H1 (cell line): Measurements from ENCODE around the gene CPD.

Experiments
- ATF3 ChIP-seq: IDR thresholded peaks from 2 replicates; pipeline ENCODE4 v1.6.1; 2011; ENCODE audit warnings: low read depth, mild to moderate bottlenecking, low read length; ENCODE audit not compliant: insufficient read depth
- BCL11A ChIP-seq, 2 experiments: IDR thresholded peaks; one replicate each; pipeline ENCODE4 v1.6.1; 2011; ENCODE audit warnings: low read depth in 2 of 2, low read length in 2 of 2, mild to moderate bottlenecking in 2 of 2
- CTCF ChIP-seq, 3 experiments: IDR thresholded peaks; 1 replicate in 2 of 3; 2 replicates in 1 of 3; pipeline versions ENCODE4 v1.5.1 to v1.6.1; 2011; ENCODE audit warnings: low read length in 3 of 3, mild to moderate bottlenecking in 3 of 3, inconsistent platforms in 2 of 3, low read depth in 1 of 3, moderate library complexity in 1 of 3; ENCODE audit not compliant: insufficient read depth in 1 of 3; ENCODE audit errors: control extremely low read depth in 1 of 3
- EP300 ChIP-seq, 2 experiments: IDR thresholded peaks; 1 replicate in 1 of 2; 2 replicates in 1 of 2; pipeline ENCODE4 v1.6.1; 2011 to 2012; ENCODE audit warnings: low read depth in 2 of 2, low read length in 2 of 2, mild to moderate bottlenecking in 2 of 2, borderline replicate concordance in 1 of 2, inconsistent platforms in 1 of 2, moderate library complexity in 1 of 2
- JUND ChIP-seq: IDR thresholded peaks from 2 replicates; pipeline ENCODE4 v1.6.1; 2011; ENCODE audit warnings: mild to moderate bottlenecking, improper control_type of control experiment, low read length
- MAFK ChIP-seq: IDR thresholded peaks from 2 replicates; pipeline ENCODE4 v1.6.1; 2012; ENCODE audit warnings: low read depth, mild to moderate bottlenecking, improper control_type of control experiment, low read length
- MAX ChIP-seq: IDR thresholded peaks from 2 replicates; pipeline ENCODE4 v1.6.1; 2012; ENCODE audit warnings: inconsistent platforms
- POLR2AphosphoS5 ChIP-seq: IDR thresholded peaks from 2 replicates; pipeline ENCODE4 v1.6.1; 2011; ENCODE audit warnings: low read depth, low read length
- SP1 ChIP-seq: IDR thresholded peaks from 2 replicates; pipeline ENCODE4 v1.6.1; 2011; ENCODE audit warnings: low read depth, low read length
- SUZ12 ChIP-seq: fragments of 200-600 bp; sonication (generic); IDR thresholded peaks from 2 replicates; pipeline ENCODE4 v1.6.1; 2012; ENCODE audit warnings: mild to moderate bottlenecking, inconsistent platforms, low read length, moderate library complexity, mixed read lengths

GRCh38 chr17:30429155-30429554 lies 50.4 kb downstream of the CPD start:
- no peak for TF ChIP-seq CTCF (IDR thresholded peaks at IDR 0.05; ENCODE audit: control extremely low read depth in 1 of 3, insufficient read depth in 1 of 3, low read depth in 1 of 3, low read length in 3 of 3)
- TF ChIP-seq ATF3 = no peak
- TF ChIP-seq POLR2AphosphoS5 = no peak
- TF ChIP-seq SUZ12 = no peak
- TF ChIP-seq MAX = no peak
- TF ChIP-seq SP1 = no peak
- TF ChIP-seq EP300 (IDR thresholded peaks at IDR 0.05; ENCODE audit: borderline replicate concordance in 1 of 2, low read depth in 2 of 2, low read length in 2 of 2) = no peak
- TF ChIP-seq MAFK = no peak
- TF ChIP-seq JUND = no peak
- TF ChIP-seq BCL11A (IDR thresholded peaks at IDR 0.05; ENCODE audit: low read depth in 2 of 2, low read length in 2 of 2) = no peak
